HCT116 (cell line): Measurements from ENCODE around the gene TMUB1. TPM values are rescaled to one million over a fixed set of nuclear protein-coding genes. Genes with fewer than 3 reads are reported as not detected.

Experiments
- ATAC-seq: fragments of 200-7000 bp; cut with Tn5 transposase; 2 replicates; pipeline ENCODE4 v1.9.1; 2020; ENCODE audit warnings: mild to moderate bottlenecking, moderate library complexity
- BruUV-seq: library from RNA; stranded (reverse); fragments of 400-500 nt; replicated peaks from 2 replicates; lab custom pipeline; 2021; lab: Mats Ljungman, UMichigan
- CTCF ChIA-PET: fragments of 300-600 bp; sonication (Branson Sonifier 250); formaldehyde crosslinking; loops from one replicate; lab custom pipeline; 2021; ENCODE audit warnings: antibody characterized with exemption; lab: Charles Lee
- POLR2A ChIA-PET: fragments of 300-600, 350-600 bp; sonication (Branson Sonifier 250); formaldehyde crosslinking; loops from one replicate; lab custom pipeline; 2021; ENCODE audit warnings: antibody characterized with exemption; lab: Charles Lee
- RAD21 ChIA-PET, 2 experiments: fragments of 300-600 bp; sonication (Branson Sonifier 250); formaldehyde crosslinking; loops; one replicate each; lab custom pipeline; 2023; ENCODE audit warnings: low total read pairs in 2 of 2; ENCODE audit not compliant: uncharacterized antibody in 2 of 2, unreplicated experiment in 2 of 2, low non-redundant PET in 1 of 2; lab: Charles Lee
- DNase-seq: peaks from one replicate; pipeline ENCODE4 v3.0.0-alpha.2; 2010; ENCODE audit warnings: low read depth, low spot score
- H2AFZ ChIP-seq: fragments of 200-600 bp; shearing (Covaris generic), sonication (generic); 2 replicates; pipeline ENCODE4 v1.6.1; 2017; ENCODE audit warnings: low read depth, mixed run types, mixed read lengths, antibody characterized with exemption, low read length; ENCODE audit not compliant: poor library complexity, severe bottlenecking
- H3K27ac ChIP-seq: 2 replicates; pipeline ENCODE4 v1.5.1; 2012; ENCODE audit warnings: low read depth, low read length
- H3K27me3 ChIP-seq: fragments of 200-600 bp; sonication (generic); 2 replicates; pipeline ENCODE4 v1.6.1; 2016; ENCODE audit warnings: mixed run types, low read length, mixed read lengths; ENCODE audit not compliant: insufficient read depth
- H3K36me3 ChIP-seq, 2 experiments: fragments of 200-500 bp in 1 of 2; fragments of 200-600 bp in 1 of 2; sonication (Bioruptor generic) in 1 of 2; sonication (generic) in 1 of 2; 2 replicates each; pipeline versions ENCODE4 v1.5.1 to v1.6.1; 2014 to 2016; ENCODE audit warnings: low read length in 2 of 2, inconsistent platforms in 1 of 2, mixed read lengths in 1 of 2, mixed run types in 1 of 2; ENCODE audit not compliant: insufficient read depth in 2 of 2, control insufficient read depth in 1 of 2
- H3K4me1 ChIP-seq, 2 experiments: fragments of 200-600 bp in 1 of 2; sonication (generic) in 1 of 2; 2 replicates each; pipeline versions ENCODE4 v1.5.1 to v1.6.1; 2012 to 2017; ENCODE audit warnings: low read length in 2 of 2, inconsistent platforms in 1 of 2, mild to moderate bottlenecking in 1 of 2, mixed read lengths in 1 of 2, mixed run types in 1 of 2, moderate library complexity in 1 of 2; ENCODE audit not compliant: insufficient read depth in 2 of 2, control insufficient read depth in 1 of 2
- H3K4me2 ChIP-seq: fragments of 200-600 bp; sonication (generic); 2 replicates; pipeline ENCODE4 v1.6.1; 2017; ENCODE audit warnings: mixed run types, low read length, mixed read lengths
- H3K4me3 ChIP-seq, 2 experiments: fragments of 200-600 bp in 1 of 2; sonication (generic) in 1 of 2; replicated peaks in 1 of 2; 2 replicates each; pipeline ENCODE4 v1.5.1; 2011 to 2016; ENCODE audit warnings: low read length in 2 of 2, control low read depth in 1 of 2, low read depth in 1 of 2, mild to moderate bottlenecking in 1 of 2, mixed read lengths in 1 of 2, mixed run types in 1 of 2
- H3K79me2 ChIP-seq: fragments of 200-600 bp; sonication (generic); 2 replicates; pipeline ENCODE4 v1.6.1; 2017; ENCODE audit warnings: mild to moderate bottlenecking, mixed run types, low read length, moderate library complexity, mixed read lengths; ENCODE audit not compliant: insufficient read depth
- H3K9ac ChIP-seq: fragments of 200-600 bp; sonication (generic); 2 replicates; pipeline ENCODE4 v1.6.1; 2016; ENCODE audit warnings: low read length, mixed read lengths
- H3K9me2 ChIP-seq: fragments of 200-600 bp; sonication (generic), shearing (Covaris generic); 2 replicates; pipeline ENCODE4 v1.6.1; 2017; ENCODE audit warnings: mixed run types, mild to moderate bottlenecking, moderate library complexity; ENCODE audit not compliant: insufficient read depth
- H3K9me3 ChIP-seq, 2 experiments: fragments of 200-500 bp in 1 of 2; fragments of 200-600 bp in 1 of 2; sonication (Bioruptor generic) in 1 of 2; sonication (generic) in 1 of 2; 2 replicates each; pipeline ENCODE4 v1.6.1; 2014 to 2017; ENCODE audit warnings: low read length in 2 of 2, mixed read lengths in 2 of 2, inconsistent platforms in 1 of 2, low read depth in 1 of 2, mild to moderate bottlenecking in 1 of 2, mixed run types in 1 of 2, moderate library complexity in 1 of 2; ENCODE audit not compliant: control insufficient read depth in 1 of 2, insufficient read depth in 1 of 2
- H4K20me1 ChIP-seq: fragments of 200-600 bp; sonication (generic), shearing (Covaris generic); 2 replicates; pipeline ENCODE4 v1.6.1; 2017; ENCODE audit warnings: mixed run types, mild to moderate bottlenecking, moderate library complexity; ENCODE audit not compliant: insufficient read depth
- CBX3 ChIP-seq: IDR thresholded peaks from 2 replicates; pipeline ENCODE4 v1.6.1; 2012; ENCODE audit warnings: low read depth
- CEBPB ChIP-seq: IDR thresholded peaks from 2 replicates; pipeline ENCODE4 v1.6.1; 2012; ENCODE audit warnings: low read depth
- EGR1 ChIP-seq: IDR thresholded peaks from 2 replicates; pipeline ENCODE4 v1.6.1; 2012; ENCODE audit warnings: low read depth
- ELF1 ChIP-seq: IDR thresholded peaks from 2 replicates; pipeline ENCODE4 v1.6.1; 2012; ENCODE audit warnings: low read depth, borderline replicate concordance
- EZH2phosphoT487 ChIP-seq: fragments of 200-600 bp; IDR thresholded peaks from 2 replicates; pipeline ENCODE4 v1.6.1; 2018; ENCODE audit warnings: antibody characterized with exemption, borderline replicate concordance
- FOSL1 ChIP-seq: IDR thresholded peaks from 2 replicates; pipeline ENCODE4 v1.6.1; 2012; ENCODE audit warnings: low read depth
- JUND ChIP-seq: IDR thresholded peaks from 2 replicates; pipeline ENCODE4 v1.6.1; 2012
- POLR2A ChIP-seq: IDR thresholded peaks from 2 replicates; pipeline ENCODE4 v1.7.0; 2011; ENCODE audit warnings: borderline replicate concordance; ENCODE audit not compliant: insufficient read depth, insufficient read length; ENCODE audit errors: extremely low read depth
- POLR2AphosphoS5 ChIP-seq: IDR thresholded peaks from 2 replicates; pipeline ENCODE4 v1.6.1; 2011; ENCODE audit warnings: mild to moderate bottlenecking, low read depth, low read length, moderate library complexity
- RAD21 ChIP-seq: IDR thresholded peaks from 2 replicates; pipeline ENCODE4 v1.6.1; 2012; ENCODE audit warnings: low read depth, mild to moderate bottlenecking
- SP1 ChIP-seq: IDR thresholded peaks from 2 replicates; pipeline ENCODE4 v1.6.1; 2012; ENCODE audit warnings: low read depth
- SRF ChIP-seq: IDR thresholded peaks from 2 replicates; pipeline ENCODE4 v1.6.1; 2012; ENCODE audit warnings: low read depth
- TCF7L2 ChIP-seq: IDR thresholded peaks from 2 replicates; pipeline ENCODE4 v1.7.0; 2011; ENCODE audit warnings: borderline replicate concordance, inconsistent platforms; ENCODE audit not compliant: insufficient read depth, insufficient read length; ENCODE audit errors: extremely low read depth
- ZNF274 ChIP-seq: fragments of 200-500 bp; sonication (Bioruptor generic); IDR thresholded peaks from 2 replicates; pipeline ENCODE4 v1.6.1; 2014; ENCODE audit warnings: mild to moderate bottlenecking, low read depth, low read length, inconsistent platforms
- intact Hi-C: fragments of 100-400 bp; cut with micrococcal nuclease; formaldehyde crosslinking; loops from 2 replicates; pipeline ENCODE4 v1.10.0; 2022
- total RNA-seq: library from RNA; stranded (reverse); gene quantifications from one replicate; pipeline ENCODE4 v1.2.1, GENCODE V29; 2021; ENCODE audit not compliant: unreplicated experiment
- TF ChIP-seq, protein P1 (sequence below): IDR thresholded peaks from 2 replicates; pipeline ENCODE4 v1.6.1; 2012; ENCODE audit warnings: low read depth
- TF ChIP-seq, protein P2 (sequence below): IDR thresholded peaks from 2 replicates; pipeline ENCODE4 v1.6.1; 2011; ENCODE audit warnings: mild to moderate bottlenecking, low read length, moderate library complexity; ENCODE audit not compliant: insufficient replicate concordance; ENCODE audit errors: extremely low read depth
- TF ChIP-seq, protein P3 (sequence below): IDR thresholded peaks from 2 replicates; pipeline ENCODE4 v1.6.1; 2012

TMUB1 gene
- total RNA-seq, 1 experiment from 2014 or later, result 75.8 TPM

DNA sequence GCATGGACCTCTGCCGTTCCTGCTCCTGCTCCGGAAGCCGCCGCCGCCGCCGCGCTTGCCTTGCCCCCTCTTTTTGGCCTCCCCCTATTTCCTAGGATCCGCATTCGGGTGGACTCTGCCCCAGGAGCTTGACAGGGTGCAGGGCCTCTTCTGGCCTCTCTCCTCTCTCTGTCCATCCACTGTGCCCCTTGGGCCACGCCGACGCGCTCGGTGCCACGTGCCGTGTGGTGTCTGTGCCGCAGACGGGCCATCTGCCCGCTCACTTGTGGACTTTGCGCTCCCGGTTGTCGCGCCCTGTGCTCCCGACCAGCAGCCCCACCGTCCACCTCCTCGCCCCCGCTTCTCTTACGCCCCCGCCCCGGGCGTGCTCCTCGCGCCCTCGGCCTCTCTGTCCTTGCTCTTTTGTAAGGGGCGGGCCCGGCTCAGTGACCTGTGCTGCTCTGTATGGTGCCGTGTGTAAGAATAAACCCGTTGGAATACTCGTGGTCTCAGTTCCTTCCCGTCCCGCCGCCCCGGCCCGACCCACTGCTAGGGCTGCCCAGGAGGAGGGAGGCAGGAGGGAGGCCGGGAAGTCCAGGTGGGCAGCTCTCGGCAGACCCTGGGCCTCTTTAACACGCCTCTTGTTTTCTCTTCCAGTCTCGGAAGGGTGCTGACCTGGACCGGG is 40.0 kb upstream of the TMUB1 start:
- peaks cover 18 to 27% of the 10 kb centered on the region in 2 experiments; a peak in 3 of 4 replicates for H3K36me3 ChIP-seq
- no peak overlapping the region; the same call in 1 of the 2 replicates for H3K27ac ChIP-seq
- RAD21 ChIA-PET, result no interaction called here
- peaks cover 7% of the 10 kb centered on the region; the same call in 1 of the 2 replicates for H3K79me2 ChIP-seq
- H3K9me3 ChIP-seq, result no peaks in the 10 kb centered on the region
- H3K9ac ChIP-seq, result no peak overlapping the region
- H4K20me1 ChIP-seq, result no peaks in the 10 kb centered on the region
- no TSS peak for BruUV-seq
- H3K9me2 ChIP-seq, result no peaks in the 10 kb centered on the region
- CTCF ChIA-PET, result interaction anchor here (0.6 to 1.4 kb wide), 18 partner anchors 7 to 179 kb away, joined by 3 to 8 read pairs (median 4); partner anchors contain the start of genes ABCB8, ABCF2 and FASTK
- no peak for DNase-seq
- H2AFZ ChIP-seq, result no peak overlapping the region
- intact Hi-C loops, result loop anchor here (10.0 kb wide), 1 partner anchor 122 kb away; the partner anchor contains the start of gene SMARCD3
- peaks cover 0 to 8% of the 10 kb centered on the region in 2 experiments; a peak in 1 of 4 replicates for H3K4me1 ChIP-seq
- POLR2A ChIA-PET, result no interaction called here
- no peaks in the 10 kb centered on the region for H3K27me3 ChIP-seq
- peak; percentile 3 for ATAC-seq
- no peak overlapping the region for H3K4me3 ChIP-seq
- no peak overlapping the region for H3K4me2 ChIP-seq
- TF ChIP-seq CEBPB (no peak), ELF1 (no peak), RAD21 (no peak), SP1 (no peak), EGR1 (no peak), POLR2AphosphoS5 (no peak), EZH2phosphoT487 (no peak), CBX3 (no peak), TCF7L2 (no peak), SRF (no peak), ZNF274 (no peak), FOSL1 (no peak), POLR2A (no peak), JUND (no peak)
- TF ChIP-seq, protein P1, sequence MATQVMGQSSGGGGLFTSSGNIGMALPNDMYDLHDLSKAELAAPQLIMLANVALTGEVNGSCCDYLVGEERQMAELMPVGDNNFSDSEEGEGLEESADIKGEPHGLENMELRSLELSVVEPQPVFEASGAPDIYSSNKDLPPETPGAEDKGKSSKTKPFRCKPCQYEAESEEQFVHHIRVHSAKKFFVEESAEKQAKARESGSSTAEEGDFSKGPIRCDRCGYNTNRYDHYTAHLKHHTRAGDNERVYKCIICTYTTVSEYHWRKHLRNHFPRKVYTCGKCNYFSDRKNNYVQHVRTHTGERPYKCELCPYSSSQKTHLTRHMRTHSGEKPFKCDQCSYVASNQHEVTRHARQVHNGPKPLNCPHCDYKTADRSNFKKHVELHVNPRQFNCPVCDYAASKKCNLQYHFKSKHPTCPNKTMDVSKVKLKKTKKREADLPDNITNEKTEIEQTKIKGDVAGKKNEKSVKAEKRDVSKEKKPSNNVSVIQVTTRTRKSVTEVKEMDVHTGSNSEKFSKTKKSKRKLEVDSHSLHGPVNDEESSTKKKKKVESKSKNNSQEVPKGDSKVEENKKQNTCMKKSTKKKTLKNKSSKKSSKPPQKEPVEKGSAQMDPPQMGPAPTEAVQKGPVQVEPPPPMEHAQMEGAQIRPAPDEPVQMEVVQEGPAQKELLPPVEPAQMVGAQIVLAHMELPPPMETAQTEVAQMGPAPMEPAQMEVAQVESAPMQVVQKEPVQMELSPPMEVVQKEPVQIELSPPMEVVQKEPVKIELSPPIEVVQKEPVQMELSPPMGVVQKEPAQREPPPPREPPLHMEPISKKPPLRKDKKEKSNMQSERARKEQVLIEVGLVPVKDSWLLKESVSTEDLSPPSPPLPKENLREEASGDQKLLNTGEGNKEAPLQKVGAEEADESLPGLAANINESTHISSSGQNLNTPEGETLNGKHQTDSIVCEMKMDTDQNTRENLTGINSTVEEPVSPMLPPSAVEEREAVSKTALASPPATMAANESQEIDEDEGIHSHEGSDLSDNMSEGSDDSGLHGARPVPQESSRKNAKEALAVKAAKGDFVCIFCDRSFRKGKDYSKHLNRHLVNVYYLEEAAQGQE, result no peak
- TF ChIP-seq, protein P2, sequence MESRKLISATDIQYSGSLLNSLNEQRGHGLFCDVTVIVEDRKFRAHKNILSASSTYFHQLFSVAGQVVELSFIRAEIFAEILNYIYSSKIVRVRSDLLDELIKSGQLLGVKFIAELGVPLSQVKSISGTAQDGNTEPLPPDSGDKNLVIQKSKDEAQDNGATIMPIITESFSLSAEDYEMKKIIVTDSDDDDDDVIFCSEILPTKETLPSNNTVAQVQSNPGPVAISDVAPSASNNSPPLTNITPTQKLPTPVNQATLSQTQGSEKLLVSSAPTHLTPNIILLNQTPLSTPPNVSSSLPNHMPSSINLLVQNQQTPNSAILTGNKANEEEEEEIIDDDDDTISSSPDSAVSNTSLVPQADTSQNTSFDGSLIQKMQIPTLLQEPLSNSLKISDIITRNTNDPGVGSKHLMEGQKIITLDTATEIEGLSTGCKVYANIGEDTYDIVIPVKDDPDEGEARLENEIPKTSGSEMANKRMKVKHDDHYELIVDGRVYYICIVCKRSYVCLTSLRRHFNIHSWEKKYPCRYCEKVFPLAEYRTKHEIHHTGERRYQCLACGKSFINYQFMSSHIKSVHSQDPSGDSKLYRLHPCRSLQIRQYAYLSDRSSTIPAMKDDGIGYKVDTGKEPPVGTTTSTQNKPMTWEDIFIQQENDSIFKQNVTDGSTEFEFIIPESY, result no peak
- TF ChIP-seq, protein P3, sequence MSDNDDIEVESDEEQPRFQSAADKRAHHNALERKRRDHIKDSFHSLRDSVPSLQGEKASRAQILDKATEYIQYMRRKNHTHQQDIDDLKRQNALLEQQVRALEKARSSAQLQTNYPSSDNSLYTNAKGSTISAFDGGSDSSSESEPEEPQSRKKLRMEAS, result no peak
